ENCODE data around the gene RPS3A. TPM values are rescaled to one million over a fixed set of nuclear protein-coding genes. Genes with fewer than 3 reads are reported as not detected.

The RPS3A gene
- total RNA-seq, 1 experiment from 2014 or later: 1,868 TPM

GRCh38 chr4:151097759-151098158 lies 1.7 kb upstream of the RPS3A start:
- Mint-ChIP-seq H3K9me3 (ENCODE audit: unreplicated experiment) (no peaks in the 10 kb centered on the region), H3K27ac (ENCODE audit: unreplicated experiment) (no peak overlapping the region), H3K36me3 (ENCODE audit: insufficient read depth, unreplicated experiment) (peaks cover 38% of the 10 kb centered on the region), H3K4me3 (ENCODE audit: unreplicated experiment) (no peak overlapping the region), H3K4me1 (ENCODE audit: low read depth, unreplicated experiment) (peaks cover 8% of the 10 kb centered on the region), H3K27me3 (ENCODE audit: insufficient read depth, unreplicated experiment) (no peaks in the 10 kb centered on the region)
- H3K9me3 ChIP-seq: no peaks in the 10 kb centered on the region
- CTCF ChIA-PET: no interaction called here
- H3K27me3 ChIP-seq (replicated peaks; ENCODE audit: control insufficient read depth, insufficient read depth, low read length): no peaks in the 10 kb centered on the region
- DNase-seq: no peak
- no TSS peak for BruUV-seq (replicated peaks)
- H3K4me3 ChIP-seq (ENCODE audit: low read depth, low read length): no peak overlapping the region
- POLR2A ChIA-PET: interaction anchor here (0.7 kb wide), 1 partner anchor 1607 kb away, joined by 3 read pairs; no protein-coding TSS in a partner anchor
- no peak for TF ChIP-seq CTCF (IDR thresholded peaks at IDR 0.05; ENCODE audit: insufficient read depth in 1 of 2, low read depth in 1 of 2, low read length in 1 of 2, severe bottlenecking in 1 of 2, unreplicated experiment in 1 of 2)
- intact Hi-C loops (cut with micrococcal nuclease; ENCODE audit: unreplicated experiment): no loop called here
- peaks cover 13% of the 10 kb centered on the region for H3K4me1 ChIP-seq
- H3K36me3 ChIP-seq (ENCODE audit: control insufficient read depth, insufficient read depth, low read length): peaks cover 2% of the 10 kb centered on the region; the same call in 1 of the 2 replicates

- peak overlapping the region; percentile 98 for H3K27ac Mint-ChIP-seq (ENCODE audit: unreplicated experiment)
- POLR2A ChIA-PET: interaction anchor here (0.6 to 0.7 kb wide), 3 partner anchors 179 to 1352 kb away, joined by 3 to 4 read pairs (median 3); no protein-coding TSS in a partner anchor
These were observed 524 bp upstream of the RPS3A start for GRCh38 chr4:151098979-151099228.

GRCh38 chr4:151099976-151100417 lies 569 bp downstream of the RPS3A start:
- CTCF ChIA-PET: interaction anchor here (0.6 kb wide), 1 partner anchor 44 kb away, joined by 3 read pairs; no protein-coding TSS in a partner anchor

More at GRCh38 chr4:151098979-151099228, 524 bp upstream of the RPS3A start:
- no peak for DNase-seq
- H3K9me3 ChIP-seq: no peaks in the 10 kb centered on the region
- Mint-ChIP-seq H3K4me1 (ENCODE audit: low read depth, unreplicated experiment) (peaks cover 6% of the 10 kb centered on the region), H3K9me3 (ENCODE audit: unreplicated experiment) (no peaks in the 10 kb centered on the region), H3K27me3 (ENCODE audit: insufficient read depth, unreplicated experiment) (no peaks in the 10 kb centered on the region), H3K4me3 (ENCODE audit: unreplicated experiment) (peak overlapping the region; percentile 94), H3K36me3 (ENCODE audit: insufficient read depth, unreplicated experiment) (peaks cover 50% of the 10 kb centered on the region)
- CTCF ChIA-PET: no interaction called here
- no peaks in the 10 kb centered on the region for H3K27me3 ChIP-seq (replicated peaks; ENCODE audit: control insufficient read depth, insufficient read depth, low read length)
- TF ChIP-seq CTCF (IDR thresholded peaks at IDR 0.05; ENCODE audit: insufficient read depth in 1 of 2, low read depth in 1 of 2, low read length in 1 of 2, severe bottlenecking in 1 of 2, unreplicated experiment in 1 of 2): no peak
- H3K36me3 ChIP-seq (ENCODE audit: control insufficient read depth, insufficient read depth, low read length): peaks cover 2% of the 10 kb centered on the region; the same call in 1 of the 2 replicates
- peaks cover 8% of the 10 kb centered on the region for H3K4me1 ChIP-seq
- H3K4me3 ChIP-seq (ENCODE audit: low read depth, low read length): peak overlapping the region; percentile 42
- intact Hi-C loops (cut with micrococcal nuclease; ENCODE audit: unreplicated experiment): loop anchor here (1.0 kb wide), 1 partner anchor 84 kb away; the partner anchor contains the start of gene LRBA
- TSS peak; percentile 98 for BruUV-seq (replicated peaks)

More at GRCh38 chr4:151099976-151100417, 569 bp downstream of the RPS3A start:
- TSS peak; percentile 36 for BruUV-seq (replicated peaks)
- Histone ChIP-seq H3K4me3 (ENCODE audit: low read depth, low read length) (peak overlapping the region; percentile 97), H3K27me3 (replicated peaks; ENCODE audit: control insufficient read depth, insufficient read depth, low read length) (no peaks in the 10 kb centered on the region), H3K4me1 (peaks cover 8% of the 10 kb centered on the region), H3K9me3 (no peaks in the 10 kb centered on the region), H3K36me3 (ENCODE audit: control insufficient read depth, insufficient read depth, low read length) (peaks cover 2% of the 10 kb centered on the region)
- H3K36me3 Mint-ChIP-seq (ENCODE audit: insufficient read depth, unreplicated experiment): peaks cover 60% of the 10 kb centered on the region
- H3K9me3 Mint-ChIP-seq (ENCODE audit: unreplicated experiment): no peaks in the 10 kb centered on the region
- peak overlapping the region; percentile 94 for H3K4me3 Mint-ChIP-seq (ENCODE audit: unreplicated experiment)
- H3K4me1 Mint-ChIP-seq (ENCODE audit: low read depth, unreplicated experiment): peaks cover 6% of the 10 kb centered on the region
- DNase-seq: no peak
- H3K27me3 Mint-ChIP-seq (ENCODE audit: insufficient read depth, unreplicated experiment): no peaks in the 10 kb centered on the region
- H3K27ac Mint-ChIP-seq (ENCODE audit: unreplicated experiment): peak overlapping the region; percentile 98
- no peak for TF ChIP-seq CTCF (IDR thresholded peaks at IDR 0.05; ENCODE audit: insufficient read depth in 1 of 2, low read depth in 1 of 2, low read length in 1 of 2, severe bottlenecking in 1 of 2, unreplicated experiment in 1 of 2)
- POLR2A ChIA-PET: interaction anchor here (0.6 kb wide), 2 partner anchors 9 to 96 kb away, joined by 3 read pairs; no protein-coding TSS in a partner anchor
- intact Hi-C loops (cut with micrococcal nuclease; ENCODE audit: unreplicated experiment): loop anchor here (1.0 kb wide), 1 partner anchor 85 kb away; the partner anchor contains the start of gene LRBA
